Liver (tissue), 3 donors: ENCODE data around the gene APOC1.
"Not testable (repeated sequence)": the region's sequence is repeated elsewhere in the genome, so short reads cannot be mapped to it uniquely, and the experiment has no call there.

ENCODE experiments used
- CTCF ChIP-seq: fragments of 150-350 bp; IDR thresholded peaks from 2 replicates; pipeline ENCODE4 v1.5.1; 2017; ENCODE audit warnings: improper control_type of control experiment, low read depth, low read length; ENCODE audit not compliant: missing input control
- GABPA ChIP-seq, 2 donors: IDR thresholded peaks in 1 of 2; conservative IDR thresholded peaks in 1 of 2; 2 replicates each; pipeline ENCODE4 v1.6.1; 2016; ENCODE audit warnings: antibody characterized with exemption in 2 of 2, mild to moderate bottlenecking in 1 of 2, moderate library complexity in 1 of 2
- NR2F2 ChIP-seq: IDR thresholded peaks from 2 replicates; pipeline ENCODE4 v1.6.1; 2016; ENCODE audit warnings: antibody characterized with exemption
- SP1 ChIP-seq: IDR thresholded peaks from 2 replicates; pipeline ENCODE4 v1.6.1; 2018; ENCODE audit warnings: antibody characterized with exemption, mild to moderate bottlenecking
- donor health status: healthy.
- donor health status: healthy.

GRCh38 chr19:44914433-44915206 lies at the start of gene APOC1:
- TF ChIP-seq CTCF; GABPA (IDR thresholded peaks at IDR 0.05 in 1 of 2, conservative IDR thresholded peaks at IDR 0.05 in 1 of 2); NR2F2: not testable (repeated sequence)
- TF ChIP-seq SP1 = peak; percentile 52
